Panc1 (cell line): ENCODE measurements around the gene FGGY. TPM values are rescaled to one million over a fixed set of nuclear protein-coding genes. Genes with fewer than 3 reads are reported as not detected.

Experiments
- ATAC-seq: fragments of 200-7000 bp; cut with Tn5 transposase; 2 replicates; pipeline ENCODE4 v1.9.1; 2020; ENCODE audit warnings: mild to moderate bottlenecking, moderate library complexity
- BruUV-seq: library from RNA; stranded (reverse); fragments of 400-500 nt; replicated peaks from 2 replicates; lab custom pipeline; 2021; lab: Mats Ljungman, UMichigan
- CTCF ChIA-PET: fragments of 300-600 bp; sonication (Branson Sonifier 250); formaldehyde crosslinking; loops from one replicate; lab custom pipeline; 2022; ENCODE audit warnings: antibody characterized with exemption; lab: Charles Lee
- POLR2A ChIA-PET: fragments of 300-600 bp; sonication (Branson Sonifier 250); formaldehyde crosslinking; loops from one replicate; lab custom pipeline; 2022; ENCODE audit warnings: antibody characterized with exemption; lab: Charles Lee
- DNase-seq: peaks from one replicate; pipeline ENCODE4 v3.0.0-alpha.2; 2010; ENCODE audit warnings: low read depth, low spot score
- H3K27ac ChIP-seq: 2 replicates; pipeline ENCODE4 v1.5.1; 2011; ENCODE audit warnings: mild to moderate bottlenecking, low read length, inconsistent platforms
- H3K27me3 ChIP-seq: fragments of 200-500 bp; sonication (Bioruptor generic); 2 replicates; pipeline ENCODE4 v1.6.0; 2014; ENCODE audit warnings: low read length, inconsistent platforms; ENCODE audit not compliant: control insufficient read depth, insufficient read depth
- H3K36me3 ChIP-seq: fragments of 200-500 bp; sonication (Bioruptor generic); 2 replicates; pipeline ENCODE4 v1.5.1; 2014; ENCODE audit warnings: inconsistent platforms, mild to moderate bottlenecking, low read length, moderate library complexity; ENCODE audit not compliant: control insufficient read depth, insufficient read depth
- H3K4me1 ChIP-seq: 2 replicates; pipeline ENCODE4 v1.5.1; 2011; ENCODE audit warnings: inconsistent platforms, mild to moderate bottlenecking, low read length, moderate library complexity; ENCODE audit not compliant: control insufficient read depth, insufficient read depth
- H3K4me3 ChIP-seq, 2 experiments: 2 replicates each; pipeline ENCODE4 v1.5.1; 2011 to 2012; ENCODE audit warnings: low read depth in 2 of 2, low read length in 2 of 2, mild to moderate bottlenecking in 2 of 2, inconsistent platforms in 1 of 2, moderate library complexity in 1 of 2
- H3K9me3 ChIP-seq: fragments of 200-500 bp; sonication (Bioruptor generic); 2 replicates; pipeline ENCODE4 v1.5.1; 2014; ENCODE audit warnings: low read depth, mild to moderate bottlenecking, inconsistent platforms, low read length, moderate library complexity; ENCODE audit not compliant: control insufficient read depth, insufficient read depth
- POLR2AphosphoS5 ChIP-seq: IDR thresholded peaks from 2 replicates; pipeline ENCODE4 v1.6.1; 2012; ENCODE audit warnings: mild to moderate bottlenecking, low read depth, low read length, moderate library complexity
- REST ChIP-seq, 2 experiments: IDR thresholded peaks; 2 replicates each; pipeline ENCODE4 v1.6.1; 2011 to 2012; ENCODE audit warnings: low read depth in 2 of 2, control low read depth in 1 of 2, low read length in 1 of 2, mild to moderate bottlenecking in 1 of 2, moderate library complexity in 1 of 2; ENCODE audit not compliant: insufficient read depth in 1 of 2
- SIN3A ChIP-seq: IDR thresholded peaks from 2 replicates; pipeline ENCODE4 v1.6.1; 2012; ENCODE audit warnings: low read depth, mild to moderate bottlenecking, low read length, moderate library complexity, borderline replicate concordance; ENCODE audit not compliant: insufficient read depth
- TCF7L2 ChIP-seq: IDR thresholded peaks from 2 replicates; pipeline ENCODE4 v1.6.1; 2011; ENCODE audit warnings: mild to moderate bottlenecking, low read depth, low read length, inconsistent platforms
- in situ Hi-C: cut with HindIII; loops from 2 replicates; pipeline ENCODE4 v1.10.0; 2016; ENCODE audit warnings: low sequenced_read_pairs, low pct_unique_long_range_greater_than_20kb
- intact Hi-C: fragments of 100-400 bp; cut with micrococcal nuclease; formaldehyde crosslinking; loops from one replicate; pipeline ENCODE4 v1.10.0; 2022; ENCODE audit not compliant: unreplicated experiment
- total RNA-seq: library from RNA; stranded (reverse); gene quantifications from one replicate; pipeline ENCODE4 v1.2.1, GENCODE V29; 2021; ENCODE audit not compliant: unreplicated experiment
- TF ChIP-seq, protein P1 (sequence below): fragments of 450-650 bp; IDR thresholded peaks from 2 replicates; pipeline ENCODE4 v1.5.1; 2017; ENCODE audit warnings: mild to moderate bottlenecking

The FGGY gene
- total RNA-seq, 1 experiment from 2014 or later, result 15.5 TPM

DNA sequence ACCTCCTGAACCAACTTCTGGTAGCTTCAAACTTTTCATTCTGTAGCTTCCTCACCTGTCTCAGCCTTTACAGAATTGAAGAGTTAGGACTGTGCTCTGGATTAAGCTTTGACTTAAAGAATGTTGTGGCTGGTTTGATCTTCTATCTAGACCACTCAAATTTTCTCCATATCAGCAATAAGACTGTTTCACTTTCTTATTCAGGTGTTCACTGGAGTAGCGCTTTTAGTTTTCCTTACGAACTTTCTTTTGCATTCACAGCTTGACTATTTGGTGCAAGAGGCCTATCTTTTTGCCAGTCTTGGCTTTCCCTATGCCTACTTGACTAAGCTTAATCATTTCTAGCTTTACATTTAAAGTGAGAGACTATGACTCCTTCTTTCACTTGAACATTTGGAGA, 31.5 kb downstream of the FGGY start:
- ChIA-PET CTCF (interaction anchor here (0.6 kb wide), 1 partner anchor 620 kb away, joined by 3 read pairs; no protein-coding TSS in a partner anchor), POLR2A (no interaction called here)
- Histone ChIP-seq H3K36me3 (no peaks in the 10 kb centered on the region), H3K4me1 (no peaks in the 10 kb centered on the region), H3K9me3 (no peaks in the 10 kb centered on the region), H3K4me3 (no peak overlapping the region), H3K27me3 (no peaks in the 10 kb centered on the region), H3K27ac (no peak overlapping the region)
- in situ Hi-C loops (no loop called here), intact Hi-C loops (no loop called here)
- TF ChIP-seq SIN3A (no peak), TCF7L2 (no peak), POLR2AphosphoS5 (no peak), REST (IDR thresholded peaks at IDR 0.05; ENCODE audit: insufficient read depth in 1 of 2, low read depth in 2 of 2, low read length in 1 of 2) (no peak)
- TF ChIP-seq, protein P1, sequence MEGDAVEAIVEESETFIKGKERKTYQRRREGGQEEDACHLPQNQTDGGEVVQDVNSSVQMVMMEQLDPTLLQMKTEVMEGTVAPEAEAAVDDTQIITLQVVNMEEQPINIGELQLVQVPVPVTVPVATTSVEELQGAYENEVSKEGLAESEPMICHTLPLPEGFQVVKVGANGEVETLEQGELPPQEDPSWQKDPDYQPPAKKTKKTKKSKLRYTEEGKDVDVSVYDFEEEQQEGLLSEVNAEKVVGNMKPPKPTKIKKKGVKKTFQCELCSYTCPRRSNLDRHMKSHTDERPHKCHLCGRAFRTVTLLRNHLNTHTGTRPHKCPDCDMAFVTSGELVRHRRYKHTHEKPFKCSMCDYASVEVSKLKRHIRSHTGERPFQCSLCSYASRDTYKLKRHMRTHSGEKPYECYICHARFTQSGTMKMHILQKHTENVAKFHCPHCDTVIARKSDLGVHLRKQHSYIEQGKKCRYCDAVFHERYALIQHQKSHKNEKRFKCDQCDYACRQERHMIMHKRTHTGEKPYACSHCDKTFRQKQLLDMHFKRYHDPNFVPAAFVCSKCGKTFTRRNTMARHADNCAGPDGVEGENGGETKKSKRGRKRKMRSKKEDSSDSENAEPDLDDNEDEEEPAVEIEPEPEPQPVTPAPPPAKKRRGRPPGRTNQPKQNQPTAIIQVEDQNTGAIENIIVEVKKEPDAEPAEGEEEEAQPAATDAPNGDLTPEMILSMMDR, result no peak
- DNase-seq, result no peak
- no TSS peak for BruUV-seq
- ATAC-seq, result no peak

- no peak for ATAC-seq
- TF ChIP-seq, protein P1, result no peak
- TF ChIP-seq TCF7L2, result no peak
- no peak for TF ChIP-seq POLR2AphosphoS5
- TF ChIP-seq REST (IDR thresholded peaks at IDR 0.05; ENCODE audit: insufficient read depth in 1 of 2, low read depth in 2 of 2, low read length in 1 of 2), result no peak
- TF ChIP-seq SIN3A, result no peak
- in situ Hi-C loops (no loop called here), intact Hi-C loops (no loop called here)
- H3K9me3 ChIP-seq, result no peaks in the 10 kb centered on the region
- no peaks in the 10 kb centered on the region for H3K27me3 ChIP-seq
- DNase-seq, result no peak
- ChIA-PET CTCF (no interaction called here), POLR2A (no interaction called here)
- H3K27ac ChIP-seq, result no peak overlapping the region
- BruUV-seq, result no TSS peak
- no peaks in the 10 kb centered on the region for H3K36me3 ChIP-seq
- H3K4me1 ChIP-seq, result no peaks in the 10 kb centered on the region
- no peak overlapping the region for H3K4me3 ChIP-seq
These were observed 32.6 kb downstream of the FGGY start for GRCh38 chr1:59329412-59330053.
